GM23248 (cell line): ENCODE data around the gene DPYD.

Experiments used
- EZH2 ChIP-seq: fragments of 200-600 bp; sonication (generic); IDR thresholded peaks from 2 replicates; pipeline ENCODE4 v1.6.1; 2018; ENCODE audit warnings: antibody characterized with exemption, mild to moderate bottlenecking; ENCODE audit not compliant: insufficient read depth, poor library complexity, severe bottlenecking
- EZH2phosphoT487 ChIP-seq: fragments of 200-600 bp; sonication (generic); IDR thresholded peaks from 2 replicates; pipeline ENCODE4 v1.6.1; 2018; ENCODE audit warnings: antibody characterized with exemption, moderate library complexity, mild to moderate bottlenecking, low read depth; ENCODE audit not compliant: insufficient read depth

GRCh38 chr1:97166626-97167025, 754.2 kb downstream of the DPYD start:
- TF ChIP-seq EZH2 (no peak), EZH2phosphoT487 (no peak)
